Esophagus muscularis mucosa (tissue), 4 donors: ENCODE measurements around the gene PIGC. TPM values are rescaled to one million over a fixed set of nuclear protein-coding genes. Genes with fewer than 3 reads are reported as not detected.

ENCODE experiments used
- DNase-seq: peaks from one replicate; pipeline ENCODE4 v3.0.0-alpha.2; 2017; ENCODE audit errors: extremely low spot score
- H3K27ac ChIP-seq, 4 donors: fragments of 200-600 bp; sonication (generic); replicated peaks in 1 of 4; 1 replicate in 3 of 4; 2 replicates in 1 of 4; pipeline ENCODE4 v1.5.1; 2016 to 2019; ENCODE audit warnings: mild to moderate bottlenecking in 1 of 4
- H3K27me3 ChIP-seq, 4 donors: fragments of 200-600 bp; sonication (generic); one replicate each; pipeline versions ENCODE4 v1.5.1 to v1.6.0; 2016 to 2019
- H3K36me3 ChIP-seq, 4 donors: fragments of 200-600 bp; sonication (generic); one replicate each; pipeline ENCODE4 v1.5.1; 2016 to 2019
- H3K4me1 ChIP-seq, 4 donors: fragments of 200-600 bp; sonication (generic); one replicate each; pipeline ENCODE4 v1.5.1; 2016 to 2019
- H3K4me3 ChIP-seq, 4 donors: fragments of 200-600 bp; sonication (generic); 1 replicate in 2 of 4; 2 replicates in 2 of 4; pipeline ENCODE4 v1.5.1; 2016 to 2019; ENCODE audit warnings: mild to moderate bottlenecking in 4 of 4, moderate library complexity in 1 of 4
- H3K9me3 ChIP-seq, 4 donors: fragments of 200-600 bp; sonication (generic); 1 replicate in 3 of 4; 2 replicates in 1 of 4; pipeline ENCODE4 v1.5.1; 2016 to 2019
- EP300 ChIP-seq: sonication (generic); formaldehyde crosslinking; IDR thresholded peaks from one replicate; pipeline ENCODE4 v1.6.1; 2017; ENCODE audit warnings: antibody characterized with exemption
- POLR2A ChIP-seq: fragments of 450-650 bp; IDR thresholded peaks from one replicate; pipeline ENCODE4 v1.6.1; 2017; ENCODE audit warnings: antibody characterized with exemption, moderate library complexity, mild to moderate bottlenecking, low read depth
- POLR2AphosphoS5 ChIP-seq, 2 donors: sonication (generic); formaldehyde crosslinking; IDR thresholded peaks; one replicate each; pipeline ENCODE4 v1.6.1; 2017; ENCODE audit warnings: antibody characterized with exemption in 2 of 2
- WGBS: methylation state at CpG from one replicate; pipeline ENCODE4 v1.1.5; 2018; 5-methylcytosine and 5-hydroxymethylcytosine counted together
- intact Hi-C: fragments of 100-400 bp; cut with DNase I; formaldehyde crosslinking; loops from one replicate; pipeline ENCODE4 v1.15.1; 2023
- total RNA-seq, 4 donors: library from RNA; depleted of rRNA; stranded (reverse); fragments of >200 nt; gene quantifications; one replicate each; pipeline versions ENCODE4 v1.1.0 to v1.2.1, GENCODE V29; 2016
- TF ChIP-seq, protein P1 (sequence below), 3 experiments: fragments of 200-600 bp in 2 of 3; fragments of 450-650 bp in 1 of 3; sonication (generic) in 2 of 3; IDR thresholded peaks; one replicate each; pipeline ENCODE4 v1.5.1; 2017 to 2019; ENCODE audit warnings: antibody characterized with exemption in 3 of 3, mild to moderate bottlenecking in 2 of 3, moderate library complexity in 1 of 3

The PIGC gene
- total RNA-seq, 4 donors from 2014 or later, result 18.9 to 25.7 (median 20.9) TPM

DNA sequence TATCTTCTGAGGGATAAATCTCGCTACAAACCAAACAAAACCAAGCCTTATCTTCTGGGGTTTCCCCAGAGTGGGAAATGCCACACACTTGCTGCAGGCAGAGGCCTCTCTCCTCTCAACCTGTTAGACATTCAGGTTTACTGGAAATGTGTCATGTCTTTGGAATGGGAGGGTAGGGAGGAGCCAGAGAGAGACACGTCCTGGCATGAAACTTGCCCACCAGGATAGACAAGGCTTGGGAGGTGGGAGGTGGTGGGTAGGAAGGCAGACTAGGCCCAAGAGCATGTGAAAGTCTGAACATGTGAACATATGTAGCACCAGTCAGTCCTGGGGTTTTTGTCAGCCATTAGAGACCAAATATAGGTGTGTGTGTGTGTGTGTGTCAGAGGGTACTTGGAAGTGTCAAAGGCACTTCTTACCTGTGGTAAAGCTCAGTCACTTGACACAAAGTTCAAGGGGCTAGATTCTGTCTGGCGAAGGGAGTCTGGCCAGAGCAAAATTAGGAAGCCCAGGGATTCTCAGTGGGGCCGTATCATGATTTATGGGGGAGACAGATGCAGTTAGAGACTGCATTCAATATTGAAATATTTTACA lies 32.4 kb upstream of the PIGC start:
- no peak overlapping the region for H3K27ac ChIP-seq
- H3K4me3 ChIP-seq, result no peak overlapping the region
- DNase-seq, result no peak
- H3K9me3 ChIP-seq, result no peaks in the 10 kb centered on the region
- TF ChIP-seq EP300, result no peak
- TF ChIP-seq, protein P1, sequence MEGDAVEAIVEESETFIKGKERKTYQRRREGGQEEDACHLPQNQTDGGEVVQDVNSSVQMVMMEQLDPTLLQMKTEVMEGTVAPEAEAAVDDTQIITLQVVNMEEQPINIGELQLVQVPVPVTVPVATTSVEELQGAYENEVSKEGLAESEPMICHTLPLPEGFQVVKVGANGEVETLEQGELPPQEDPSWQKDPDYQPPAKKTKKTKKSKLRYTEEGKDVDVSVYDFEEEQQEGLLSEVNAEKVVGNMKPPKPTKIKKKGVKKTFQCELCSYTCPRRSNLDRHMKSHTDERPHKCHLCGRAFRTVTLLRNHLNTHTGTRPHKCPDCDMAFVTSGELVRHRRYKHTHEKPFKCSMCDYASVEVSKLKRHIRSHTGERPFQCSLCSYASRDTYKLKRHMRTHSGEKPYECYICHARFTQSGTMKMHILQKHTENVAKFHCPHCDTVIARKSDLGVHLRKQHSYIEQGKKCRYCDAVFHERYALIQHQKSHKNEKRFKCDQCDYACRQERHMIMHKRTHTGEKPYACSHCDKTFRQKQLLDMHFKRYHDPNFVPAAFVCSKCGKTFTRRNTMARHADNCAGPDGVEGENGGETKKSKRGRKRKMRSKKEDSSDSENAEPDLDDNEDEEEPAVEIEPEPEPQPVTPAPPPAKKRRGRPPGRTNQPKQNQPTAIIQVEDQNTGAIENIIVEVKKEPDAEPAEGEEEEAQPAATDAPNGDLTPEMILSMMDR (IDR thresholded peaks at IDR 0.05), result no peak
- no peak for TF ChIP-seq POLR2A
- no peak for TF ChIP-seq POLR2AphosphoS5 (IDR thresholded peaks at IDR 0.05)
- no peaks in the 10 kb centered on the region for H3K27me3 ChIP-seq
- intact Hi-C loops, result no loop called here
- 80% methylated on average over 4 of the region's 4 CpGs for WGBS
- H3K36me3 ChIP-seq, result no peaks in the 10 kb centered on the region
- H3K4me1 ChIP-seq, result peaks cover 0 to 11% (median 8%) of the 10 kb centered on the region in 4 donors

GRCh38 chr1:172473842-172474241 lies 30.0 kb upstream of the PIGC start:
- H3K9me3 ChIP-seq, result no peaks in the 10 kb centered on the region
- no peak overlapping the region for H3K27ac ChIP-seq
- H3K4me3 ChIP-seq, result no peak overlapping the region
- intact Hi-C loops, result no loop called here
- no peak for DNase-seq
- H3K36me3 ChIP-seq, result no peaks in the 10 kb centered on the region
- no peaks in the 10 kb centered on the region for H3K27me3 ChIP-seq
- TF ChIP-seq POLR2A, result no peak
- no peak for TF ChIP-seq EP300
- TF ChIP-seq, protein P1 (IDR thresholded peaks at IDR 0.05), result no peak
- no peak for TF ChIP-seq POLR2AphosphoS5 (IDR thresholded peaks at IDR 0.05)
- no peaks in the 10 kb centered on the region for H3K4me1 ChIP-seq

DNA sequence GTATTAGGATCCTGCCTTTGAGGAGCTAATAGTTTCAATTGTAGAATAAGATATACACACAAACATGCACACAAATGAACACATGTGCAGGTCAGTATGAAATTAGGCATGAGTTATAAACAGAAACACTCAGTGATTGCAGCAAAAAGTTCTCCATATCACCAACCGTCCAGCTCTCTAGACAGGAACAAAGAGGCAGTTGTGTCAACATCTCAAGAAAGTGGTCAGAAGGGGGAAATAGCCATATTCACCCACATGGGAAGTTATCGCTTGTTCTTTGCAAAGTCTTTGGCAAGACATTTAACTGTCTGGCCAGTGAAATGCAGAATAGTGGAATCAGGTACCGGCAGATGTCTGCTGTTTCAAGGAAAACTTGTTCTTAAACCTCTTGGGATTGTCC lies 29.4 kb upstream of the PIGC start:
- Histone ChIP-seq H3K4me3 (no peak overlapping the region), H3K4me1 (no peaks in the 10 kb centered on the region), H3K9me3 (no peaks in the 10 kb centered on the region), H3K36me3 (no peaks in the 10 kb centered on the region), H3K27ac (no peak overlapping the region), H3K27me3 (no peaks in the 10 kb centered on the region)
- TF ChIP-seq, protein P1 (IDR thresholded peaks at IDR 0.05), result no peak
- no peak for TF ChIP-seq EP300
- no peak for TF ChIP-seq POLR2A
- TF ChIP-seq POLR2AphosphoS5 (IDR thresholded peaks at IDR 0.05), result no peak
- no peak for DNase-seq
- 68% methylated on average over 3 of the region's 3 CpGs for WGBS
- intact Hi-C loops, result no loop called here

GRCh38 chr1:172472495-172472894 lies 28.6 kb upstream of the PIGC start:
- no peak overlapping the region for H3K27ac ChIP-seq
- H3K4me3 ChIP-seq, result no peak overlapping the region
- no peak for TF ChIP-seq POLR2AphosphoS5 (IDR thresholded peaks at IDR 0.05)
- no peak for TF ChIP-seq POLR2A
- TF ChIP-seq, protein P1 (IDR thresholded peaks at IDR 0.05), result no peak
- TF ChIP-seq EP300, result no peak
- no peaks in the 10 kb centered on the region for H3K36me3 ChIP-seq
- intact Hi-C loops, result no loop called here
- no peak for DNase-seq
- H3K9me3 ChIP-seq, result no peaks in the 10 kb centered on the region
- WGBS, result 55% methylated on average over 1 of the region's 1 CpG
- no peaks in the 10 kb centered on the region for H3K4me1 ChIP-seq
- H3K27me3 ChIP-seq, result no peaks in the 10 kb centered on the region

- WGBS, result 90% methylated on average over 1 of the region's 1 CpG
- Histone ChIP-seq H3K9me3 (no peaks in the 10 kb centered on the region), H3K36me3 (no peaks in the 10 kb centered on the region), H3K4me1 (no peaks in the 10 kb centered on the region), H3K4me3 (no peak overlapping the region), H3K27ac (no peak overlapping the region), H3K27me3 (no peaks in the 10 kb centered on the region)
- intact Hi-C loops, result no loop called here
- TF ChIP-seq, protein P1 (IDR thresholded peaks at IDR 0.05), result no peak
- TF ChIP-seq POLR2A, result no peak
- no peak for DNase-seq
Measured at GRCh38 chr1:172471666-172472065, 27.8 kb upstream of the PIGC start.
